ENCODE results near the gene PRM3.

Gene PRM3

DNA sequence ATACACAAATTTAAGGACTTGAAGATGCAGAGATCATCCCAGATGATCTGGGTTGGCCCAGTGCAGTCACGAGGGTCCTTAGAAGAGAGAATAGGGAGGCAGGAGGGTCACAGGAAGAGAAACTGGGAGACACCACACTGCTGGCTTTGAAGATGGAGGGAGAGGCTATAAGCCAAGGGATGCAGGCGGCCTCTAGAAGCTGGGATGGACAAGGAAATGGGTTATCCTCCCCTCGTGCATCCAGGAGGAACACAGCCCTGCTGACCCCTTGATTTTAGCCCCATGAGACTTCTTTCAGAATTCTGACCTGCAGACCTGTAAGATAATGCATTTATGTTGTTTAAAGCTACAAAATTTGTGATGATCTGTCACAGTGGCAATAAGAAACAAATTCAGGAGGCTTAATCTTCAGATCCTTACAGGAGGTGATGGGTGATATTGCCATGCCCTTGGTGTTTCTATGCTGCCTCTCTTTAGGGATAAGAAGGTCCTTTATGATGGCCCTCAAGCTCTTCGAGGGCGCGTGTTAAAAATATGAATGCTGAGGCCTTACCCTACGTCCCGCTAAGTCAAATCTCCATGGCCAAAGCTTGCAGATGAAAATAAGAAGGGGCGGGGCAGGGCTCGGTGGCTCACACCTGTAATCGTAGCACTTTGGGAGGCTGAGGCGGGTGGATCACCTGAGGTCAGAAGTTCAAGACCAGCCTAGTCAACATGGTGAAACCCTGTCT is 4.3 kb upstream of the PRM3 start:
- TF ChIP-seq, protein P1, sequence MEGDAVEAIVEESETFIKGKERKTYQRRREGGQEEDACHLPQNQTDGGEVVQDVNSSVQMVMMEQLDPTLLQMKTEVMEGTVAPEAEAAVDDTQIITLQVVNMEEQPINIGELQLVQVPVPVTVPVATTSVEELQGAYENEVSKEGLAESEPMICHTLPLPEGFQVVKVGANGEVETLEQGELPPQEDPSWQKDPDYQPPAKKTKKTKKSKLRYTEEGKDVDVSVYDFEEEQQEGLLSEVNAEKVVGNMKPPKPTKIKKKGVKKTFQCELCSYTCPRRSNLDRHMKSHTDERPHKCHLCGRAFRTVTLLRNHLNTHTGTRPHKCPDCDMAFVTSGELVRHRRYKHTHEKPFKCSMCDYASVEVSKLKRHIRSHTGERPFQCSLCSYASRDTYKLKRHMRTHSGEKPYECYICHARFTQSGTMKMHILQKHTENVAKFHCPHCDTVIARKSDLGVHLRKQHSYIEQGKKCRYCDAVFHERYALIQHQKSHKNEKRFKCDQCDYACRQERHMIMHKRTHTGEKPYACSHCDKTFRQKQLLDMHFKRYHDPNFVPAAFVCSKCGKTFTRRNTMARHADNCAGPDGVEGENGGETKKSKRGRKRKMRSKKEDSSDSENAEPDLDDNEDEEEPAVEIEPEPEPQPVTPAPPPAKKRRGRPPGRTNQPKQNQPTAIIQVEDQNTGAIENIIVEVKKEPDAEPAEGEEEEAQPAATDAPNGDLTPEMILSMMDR (IDR thresholded peaks at IDR 0.05; ENCODE audit: insufficient read depth, missing control alignments): no peak
- FAIRE-seq (no peak), DNase-seq (ENCODE audit: insufficient read length, low spot score) (no peak)

DNA sequence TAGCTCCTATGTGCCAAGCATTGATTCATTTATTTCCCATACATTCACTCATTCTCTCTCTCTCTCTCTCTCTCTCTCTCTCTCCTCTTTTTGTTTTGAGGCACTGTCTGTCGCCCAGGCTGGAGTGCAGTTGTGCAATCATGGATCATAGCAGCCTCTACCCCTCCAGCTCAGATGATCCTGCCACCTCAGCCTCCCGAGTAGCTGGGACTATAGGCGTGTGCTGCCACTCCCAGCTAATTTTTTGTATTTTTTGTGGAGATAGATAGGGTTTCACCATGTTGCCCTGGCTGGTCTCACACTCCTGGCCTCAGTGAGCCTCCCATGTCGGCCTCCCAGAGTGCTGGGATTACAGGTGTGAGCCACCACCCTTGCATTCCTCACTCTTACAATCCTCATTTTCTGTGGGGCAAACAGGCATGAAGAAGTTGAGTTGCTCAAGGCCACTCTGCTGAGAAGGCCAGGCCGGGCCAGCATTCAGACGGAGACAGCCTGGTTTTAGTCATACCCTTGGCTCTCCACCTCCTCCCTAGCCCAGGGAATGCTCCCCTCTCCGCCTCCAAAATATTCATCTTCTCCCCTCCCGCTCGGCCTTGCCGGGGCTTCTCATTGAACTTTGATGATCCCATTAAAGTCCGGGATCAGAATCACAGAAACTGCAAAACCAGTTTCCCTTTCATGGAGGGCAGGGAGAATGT is 3.6 kb upstream of the PRM3 start:
- TF ChIP-seq, protein P1 (IDR thresholded peaks at IDR 0.05; ENCODE audit: insufficient read depth, missing control alignments): no peak
- no peak for FAIRE-seq
- DNase-seq (ENCODE audit: insufficient read length, low spot score): no peak

DNA sequence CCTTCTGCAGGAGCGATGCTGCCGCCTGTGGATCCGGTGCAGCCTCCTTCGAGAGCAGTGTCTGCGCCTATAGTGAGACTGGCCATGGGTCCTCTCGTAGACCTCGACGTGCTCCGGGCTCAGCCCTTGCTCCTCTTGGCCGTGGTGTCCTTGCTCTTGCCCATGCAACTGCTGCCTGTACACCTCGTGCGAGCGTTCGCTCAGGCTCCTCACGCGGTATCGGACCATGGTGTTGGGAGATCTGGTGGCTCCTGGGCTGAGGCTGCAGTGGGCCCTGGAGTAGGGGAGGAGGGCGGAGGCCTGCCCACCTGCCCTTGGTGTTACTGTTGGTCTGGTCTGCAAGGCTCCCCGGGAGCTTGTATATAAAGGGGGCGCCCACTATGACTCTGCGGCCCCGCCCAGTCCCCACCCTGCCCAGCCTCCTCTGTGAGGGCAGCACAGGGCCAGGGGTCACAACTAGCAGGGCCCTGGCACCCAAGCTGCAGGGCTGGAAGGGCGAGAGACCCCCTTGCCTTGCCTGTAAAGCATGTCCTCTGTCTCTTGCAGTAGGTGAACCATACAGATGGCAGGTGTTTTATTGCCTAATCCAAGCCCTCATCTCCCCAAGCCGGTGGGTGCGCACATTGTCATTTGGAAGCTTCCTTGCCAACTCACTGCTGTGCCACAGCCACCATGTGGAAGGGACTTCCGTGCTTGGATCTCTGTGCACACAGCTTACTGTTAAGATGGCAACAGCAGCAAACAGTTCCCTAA is 2.9 kb upstream of the PRM3 start, which contains the start of gene PRM2:
PRM2 (minus strand) TSS at position 338 of the 753 bp plus-strand sequence; CDS start at position 228, 110 bp downstream.
- FAIRE-seq (no peak), DNase-seq (ENCODE audit: insufficient read length, low spot score) (no peak)

DNA sequence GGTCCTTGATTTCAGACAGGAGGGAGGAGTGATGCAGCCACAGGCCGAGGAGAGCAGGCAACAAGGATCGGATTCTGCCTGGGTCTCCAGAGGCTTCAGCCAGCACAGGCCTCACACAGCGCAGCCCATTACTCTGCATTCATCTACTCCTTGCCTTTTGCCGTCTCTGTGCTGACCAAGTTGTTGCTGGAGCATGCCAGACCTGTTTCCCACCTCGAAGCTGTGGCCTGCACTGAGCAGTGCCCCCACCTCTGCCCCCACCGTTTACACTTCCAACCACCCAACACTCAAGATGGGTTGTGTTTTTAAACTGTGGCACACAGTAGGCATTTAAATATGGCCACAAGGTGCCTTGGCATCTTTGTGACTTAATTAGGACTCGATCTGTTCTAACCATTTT is 1.5 kb upstream of the PRM3 start:
- TF ChIP-seq, protein P1 (IDR thresholded peaks at IDR 0.05; ENCODE audit: insufficient read depth, missing control alignments): no peak
- no peak for FAIRE-seq
- DNase-seq (ENCODE audit: insufficient read length, low spot score): no peak

More for the DNA sequence above, 2.9 kb upstream of the PRM3 start, which contains the start of gene PRM2:
- TF ChIP-seq, protein P1 (IDR thresholded peaks at IDR 0.05; ENCODE audit: insufficient read depth, missing control alignments): no peak

DNA sequence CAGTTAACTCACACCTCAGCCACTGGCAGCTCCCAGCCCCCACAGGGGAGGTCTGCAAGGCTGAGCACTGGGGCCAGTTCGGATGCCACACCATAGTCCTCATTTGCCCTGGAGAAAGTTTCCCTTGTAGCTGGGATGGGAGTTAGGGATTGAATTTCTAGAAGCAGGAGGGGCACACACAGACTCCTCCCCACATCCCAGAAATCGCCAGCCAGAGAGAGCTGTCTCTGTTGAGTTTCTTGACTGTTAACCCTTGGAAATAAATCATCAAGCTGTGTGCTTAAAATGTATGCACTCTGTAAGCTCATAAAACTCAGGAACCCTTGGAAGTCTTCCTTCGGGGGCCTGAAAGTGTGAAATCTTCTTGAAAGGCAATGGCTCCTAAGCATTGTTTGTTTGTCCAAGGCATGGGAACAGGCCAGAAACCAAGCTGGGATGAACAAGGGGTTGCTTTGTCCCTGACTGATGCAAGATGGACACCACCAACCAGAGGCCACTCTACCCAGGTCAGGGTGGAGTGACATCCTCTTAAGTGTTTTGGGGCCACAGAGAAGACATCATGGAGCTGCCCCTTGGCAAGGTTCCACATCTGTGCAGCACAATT is 394 bp upstream of the PRM3 start:
- TF ChIP-seq, protein P1 (IDR thresholded peaks at IDR 0.05; ENCODE audit: insufficient read depth, missing control alignments): no peak
- DNase-seq (ENCODE audit: insufficient read length, low spot score): no peak
- FAIRE-seq: no peak

DNA sequence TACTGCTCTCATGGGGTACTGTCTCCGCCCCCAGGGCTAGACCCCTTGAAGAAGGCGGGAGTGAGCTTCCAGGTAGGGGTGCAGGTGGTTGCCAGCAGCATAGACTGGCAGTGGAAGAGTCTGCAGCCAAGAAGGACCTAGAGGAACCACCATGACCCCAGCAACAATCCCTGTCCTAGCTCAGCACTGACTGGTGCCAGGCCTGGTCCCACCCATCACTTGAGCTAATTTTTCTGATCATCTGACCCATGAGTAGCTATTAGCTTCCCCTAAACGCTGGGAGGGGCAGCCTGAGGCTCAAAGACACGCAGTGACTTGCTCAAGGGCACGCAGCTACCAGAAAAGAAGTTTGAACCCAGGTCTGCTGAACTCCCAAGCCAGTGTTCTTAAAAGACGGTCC is 945 bp downstream of the PRM3 start:
- DNase-seq (ENCODE audit: insufficient read length, low spot score): no peak
- FAIRE-seq: no peak

More for the DNA sequence above, 945 bp downstream of the PRM3 start:
- TF ChIP-seq, protein P1 (IDR thresholded peaks at IDR 0.05; ENCODE audit: insufficient read depth, missing control alignments): no peak

Measured in D721Med (cell line).